Measurements from ENCODE around the gene LAD1.

The LAD1 gene

GRCh38 chr1:201391225-201391624 lies 7.9 kb downstream of the LAD1 start:
- DNase-seq = no peak

- no peak for DNase-seq
Measured at GRCh38 chr1:201389051-201389450, 10.1 kb downstream of the LAD1 start.

- DNase-seq = no peak
Measured at GRCh38 chr1:201386208-201386607, 12.9 kb downstream of the LAD1 start.

GRCh38 chr1:201385299-201385891 lies 13.7 kb downstream of the LAD1 start:
- no peak for DNase-seq

- DNase-seq = no peak
Measured at GRCh38 chr1:201384406-201384782, 14.7 kb downstream of the LAD1 start.

GRCh38 chr1:201383647-201384405 lies 15.3 kb downstream of the LAD1 start:
- DNase-seq = no peak

- no peak for DNase-seq
Measured at GRCh38 chr1:201381130-201381529, 18.0 kb downstream of the LAD1 start.

GRCh38 chr1:201379733-201380242 lies 19.3 kb downstream of the LAD1 start:
- no peak for DNase-seq

- DNase-seq = no peak
Measured at GRCh38 chr1:201378804-201379203, 20.3 kb downstream of the LAD1 start.

GRCh38 chr1:201377611-201378092 lies 21.5 kb downstream of the LAD1 start, which contains the start of gene TNNT2:
Gene TNNT2 (minus strand): TSS chr1:201377680. CDS start chr1:201373254, 4,426 bp downstream.
- DNase-seq = no peak

GRCh38 chr1:201376464-201377374 lies 22.4 kb downstream of the LAD1 start:
- no peak for DNase-seq

- DNase-seq = no peak
Measured at GRCh38 chr1:201376107-201376463, 23.0 kb downstream of the LAD1 start.

- no peak for DNase-seq
Measured at GRCh38 chr1:201375169-201375568, 24.0 kb downstream of the LAD1 start.

GRCh38 chr1:201374364-201374763 lies 24.8 kb downstream of the LAD1 start:
- no peak for DNase-seq

GRCh38 chr1:201371792-201372191 lies 27.3 kb downstream of the LAD1 start:
- DNase-seq = no peak

GRCh38 chr1:201371276-201371675 lies 27.8 kb downstream of the LAD1 start:
- DNase-seq = no peak

- no peak for DNase-seq
Measured at GRCh38 chr1:201370500-201370899, 28.6 kb downstream of the LAD1 start.

- DNase-seq = no peak
Measured at GRCh38 chr1:201369209-201369608, 29.9 kb downstream of the LAD1 start.

- no peak for DNase-seq
Measured at GRCh38 chr1:201366696-201367095, 32.4 kb downstream of the LAD1 start.

- no peak for DNase-seq
Measured at GRCh38 chr1:201365251-201365650, 33.9 kb downstream of the LAD1 start.

- DNase-seq = no peak
Measured at GRCh38 chr1:201364808-201365105, 34.4 kb downstream of the LAD1 start.

- no peak for DNase-seq
Measured at GRCh38 chr1:201363467-201363866, 35.7 kb downstream of the LAD1 start.

- DNase-seq = no peak
Measured at GRCh38 chr1:201362906-201363305, 36.2 kb downstream of the LAD1 start.
